IMR-90 (cell line): Measurements from ENCODE around the gene SPATA31D1. TPM values are rescaled to one million over a fixed set of nuclear protein-coding genes. Genes with fewer than 3 reads are reported as not detected.

ENCODE experiments used
- ATAC-seq: fragments of 200-7000 bp; cut with Tn5 transposase; 2 replicates; pipeline ENCODE4 v1.9.1; 2020; ENCODE audit warnings: low read depth, mild to moderate bottlenecking, moderate library complexity
- BruUV-seq: library from RNA; stranded (reverse); fragments of 400-500 nt; replicated peaks from 2 replicates; lab custom pipeline; 2021; lab: Mats Ljungman, UMichigan
- CTCF ChIA-PET: fragments of 300-600 bp; formaldehyde crosslinking; extraction: SDS; loops from one replicate; lab custom pipeline; 2021; ENCODE audit warnings: antibody characterized with exemption; lab: Yijun Ruan, JAX
- POLR2A ChIA-PET: fragments of 300-600 bp; sonication (Branson Sonifier 250); formaldehyde crosslinking; loops from one replicate; lab custom pipeline; 2022; ENCODE audit warnings: antibody characterized with exemption; ENCODE audit not compliant: unreplicated experiment; lab: Charles Lee
- DNase-seq: peaks from one replicate; pipeline ENCODE4 v3.0.0; 2013
- H2AFZ ChIP-seq: replicated peaks from 2 replicates; pipeline ENCODE3; 2013; ENCODE audit warnings: low read length, mild to moderate bottlenecking; ENCODE audit not compliant: poor library complexity
- H2AK5ac ChIP-seq: 2 replicates; pipeline ENCODE4 v1.6.1; 2013; ENCODE audit warnings: low read depth, low read length, inconsistent platforms
- H2AK9ac ChIP-seq: replicated peaks from 2 replicates; pipeline ENCODE3; 2013; ENCODE audit warnings: mild to moderate bottlenecking, low read depth, low read length, moderate library complexity; ENCODE audit not compliant: poor library complexity
- H2BK120ac ChIP-seq: 2 replicates; pipeline ENCODE4 v1.6.1; 2013; ENCODE audit warnings: low read depth, low read length, inconsistent platforms
- H2BK15ac ChIP-seq: 3 replicates; pipeline ENCODE4 v1.6.1; 2013; ENCODE audit warnings: low read depth, low read length, inconsistent platforms
- H2BK20ac ChIP-seq: 2 replicates; pipeline ENCODE4 v1.6.1; 2013; ENCODE audit warnings: low read depth, mild to moderate bottlenecking, inconsistent platforms, low read length, moderate library complexity
- H2BK5ac ChIP-seq: 2 replicates; pipeline ENCODE4 v1.6.1; 2013; ENCODE audit warnings: mild to moderate bottlenecking, low read depth, low read length, inconsistent platforms; ENCODE audit not compliant: poor library complexity, severe bottlenecking
- H3K14ac ChIP-seq: replicated peaks from 2 replicates; pipeline ENCODE4 v1.6.1; 2013; ENCODE audit warnings: low read depth, low read length, inconsistent platforms
- H3K18ac ChIP-seq: 2 replicates; pipeline ENCODE4 v1.6.1; 2013; ENCODE audit warnings: low read depth, low read length, control low read depth
- H3K23ac ChIP-seq: 2 replicates; pipeline ENCODE4 v1.6.1; 2013; ENCODE audit warnings: low read depth, low read length, inconsistent platforms
- H3K27ac ChIP-seq: 2 replicates; pipeline ENCODE4 v1.5.1; 2013; ENCODE audit warnings: mild to moderate bottlenecking, control low read depth, low read length; ENCODE audit not compliant: insufficient read depth
- H3K27me3 ChIP-seq: 2 replicates; pipeline ENCODE4 v1.6.1; 2013; ENCODE audit warnings: low read length; ENCODE audit not compliant: control insufficient read depth, insufficient read depth
- H3K36me3 ChIP-seq: 2 replicates; pipeline ENCODE4 v1.6.1; 2013; ENCODE audit warnings: low read length, mixed read lengths; ENCODE audit not compliant: control insufficient read depth, insufficient read depth
- H3K4ac ChIP-seq: 2 replicates; pipeline ENCODE4 v1.6.1; 2013; ENCODE audit warnings: low read depth, low read length, inconsistent platforms
- H3K4me1 ChIP-seq: 2 replicates; pipeline ENCODE4 v1.6.1; 2013; ENCODE audit warnings: low read length, mixed read lengths; ENCODE audit not compliant: control insufficient read depth, insufficient read depth
- H3K4me2 ChIP-seq: 2 replicates; pipeline ENCODE4 v1.6.1; 2013; ENCODE audit warnings: low read depth, mild to moderate bottlenecking, control low read depth, low read length, moderate library complexity
- H3K4me3 ChIP-seq: 2 replicates; pipeline ENCODE4 v1.5.1; 2013; ENCODE audit warnings: low read depth, mild to moderate bottlenecking, control low read depth, low read length, moderate library complexity; ENCODE audit not compliant: insufficient read depth
- H3K56ac ChIP-seq: 2 replicates; pipeline ENCODE4 v1.6.1; 2013; ENCODE audit warnings: low read length, inconsistent platforms; ENCODE audit not compliant: insufficient read depth; ENCODE audit errors: extremely low read depth
- H3K79me1 ChIP-seq, 2 experiments: 2 replicates each; pipeline ENCODE4 v1.6.1; 2013; ENCODE audit warnings: low read length in 2 of 2, inconsistent platforms in 1 of 2, low read depth in 1 of 2
- H3K9ac ChIP-seq: 2 replicates; pipeline ENCODE4 v1.6.1; 2013; ENCODE audit warnings: low read depth, low read length, control low read depth
- H3K9me1 ChIP-seq: 2 replicates; pipeline ENCODE4 v1.6.1; 2013; ENCODE audit warnings: low read length, inconsistent platforms; ENCODE audit not compliant: insufficient read depth
- H3K9me3 ChIP-seq: 2 replicates; pipeline ENCODE4 v1.6.1; 2013; ENCODE audit warnings: low read length; ENCODE audit not compliant: control insufficient read depth, insufficient read depth
- H4K20me1 ChIP-seq: 2 replicates; pipeline ENCODE4 v1.6.1; 2013; ENCODE audit warnings: low read length, inconsistent platforms; ENCODE audit not compliant: insufficient read depth
- H4K5ac ChIP-seq: 2 replicates; pipeline ENCODE4 v1.6.1; 2013; ENCODE audit warnings: mild to moderate bottlenecking, low read depth, low read length, control low read depth
- H4K8ac ChIP-seq, 2 experiments: 2 replicates each; pipeline ENCODE4 v1.6.1; 2013; ENCODE audit warnings: low read depth in 2 of 2, low read length in 2 of 2, control low read depth in 1 of 2, inconsistent platforms in 1 of 2
- H4K91ac ChIP-seq: 2 replicates; pipeline ENCODE4 v1.6.1; 2013; ENCODE audit warnings: low read depth, low read length, inconsistent platforms; ENCODE audit not compliant: insufficient read depth
- BHLHE40 ChIP-seq: fragments of 150-350 bp; IDR thresholded peaks from 2 replicates; pipeline ENCODE4 v1.6.1; 2016; ENCODE audit warnings: mild to moderate bottlenecking, low read depth, low read length
- CEBPB ChIP-seq: IDR thresholded peaks from 2 replicates; pipeline ENCODE4 v1.6.1; 2012; ENCODE audit warnings: low read depth, low read length, improper control_type of control experiment
- CHD1 ChIP-seq: IDR thresholded peaks from 2 replicates; pipeline ENCODE4 v1.6.1; 2012; ENCODE audit warnings: low read depth, low read length, improper control_type of control experiment
- FOS ChIP-seq: fragments of 150-350 bp; IDR thresholded peaks from 2 replicates; pipeline ENCODE4 v1.6.1; 2016; ENCODE audit warnings: low read depth, low read length
- MAFK ChIP-seq: IDR thresholded peaks from 2 replicates; pipeline ENCODE4 v1.6.1; 2012; ENCODE audit warnings: low read depth, low read length, improper control_type of control experiment
- MAZ ChIP-seq: IDR thresholded peaks from 2 replicates; pipeline ENCODE4 v1.6.1; 2012; ENCODE audit warnings: low read depth, mild to moderate bottlenecking, low read length, improper control_type of control experiment, moderate library complexity, borderline replicate concordance
- MXI1 ChIP-seq: IDR thresholded peaks from 2 replicates; pipeline ENCODE4 v1.6.1; 2012; ENCODE audit warnings: low read depth, mild to moderate bottlenecking, low read length, moderate library complexity, borderline replicate concordance
- NFE2L2 ChIP-seq: fragments of 150-350 bp; IDR thresholded peaks from 2 replicates; pipeline ENCODE4 v1.6.1; 2016; ENCODE audit warnings: low read depth, mild to moderate bottlenecking, low read length
- POLR2A ChIP-seq: IDR thresholded peaks from 2 replicates; pipeline ENCODE4 v1.6.1; 2012; ENCODE audit warnings: mild to moderate bottlenecking, low read depth, low read length
- RAD21 ChIP-seq: IDR thresholded peaks from 2 replicates; pipeline ENCODE4 v1.6.1; 2012; ENCODE audit warnings: low read length, improper control_type of control experiment
- RCOR1 ChIP-seq: IDR thresholded peaks from 2 replicates; pipeline ENCODE4 v1.6.1; 2012; ENCODE audit warnings: mild to moderate bottlenecking, low read length, improper control_type of control experiment; ENCODE audit not compliant: insufficient replicate concordance
- RFX5 ChIP-seq: IDR thresholded peaks from 2 replicates; pipeline ENCODE4 v1.8.0; 2012; ENCODE audit warnings: low read depth, mild to moderate bottlenecking, low read length, moderate library complexity
- SMC3 ChIP-seq: fragments of 150-350 bp; IDR thresholded peaks from 2 replicates; pipeline ENCODE4 v1.6.1; 2016; ENCODE audit warnings: low read depth, mild to moderate bottlenecking, antibody characterized with exemption, low read length, moderate library complexity
- dilution Hi-C: fragments of 300-500 bp; cut with HindIII; formaldehyde crosslinking; loops from one replicate; pipeline ENCODE4 v1.14.3; 2018; ENCODE audit warnings: low sequenced_read_pairs; ENCODE audit not compliant: unreplicated experiment
- in situ Hi-C: fragments of 300-500 bp; cut with MboI; formaldehyde crosslinking; loops from 3 replicates; pipeline ENCODE4 v1.14.3; 2019; ENCODE audit warnings: low sequenced_read_pairs, inconsistent platforms, mixed read lengths
- intact Hi-C: fragments of 100-400 bp; cut with micrococcal nuclease; formaldehyde crosslinking; loops from 2 replicates; pipeline ENCODE4 v1.10.0; 2022
- polyA plus RNA-seq, 3 experiments: library from polyadenylated mRNA; depleted of rRNA; stranded (reverse); fragments of >200 nt; gene quantifications; 2 replicates each; pipeline ENCODE4 v1.2.3, GENCODE V29; 2012; ENCODE audit warnings: low replicate concordance in 1 of 3
- total RNA-seq: library from RNA; depleted of rRNA; stranded (reverse); fragments of >200 nt; gene quantifications from 2 replicates; pipeline ENCODE4 v1.2.3, GENCODE V29; 2012
- TF ChIP-seq, protein P1 (sequence below): fragments of 150-350 bp; IDR thresholded peaks from 2 replicates; pipeline ENCODE4 v1.6.1; 2017; ENCODE audit warnings: mild to moderate bottlenecking, antibody characterized with exemption, low read length, low read depth
- TF ChIP-seq, protein P2 (sequence below): conservative IDR thresholded peaks from 2 replicates; pipeline ENCODE4 v1.5.1; 2012; ENCODE audit warnings: mild to moderate bottlenecking, low read depth, low read length, improper control_type of control experiment
- TF ChIP-seq, protein P3 (sequence below): fragments of 150-350 bp; IDR thresholded peaks from 2 replicates; pipeline ENCODE4 v1.6.1; 2016; ENCODE audit warnings: low read depth, mild to moderate bottlenecking, low read length, moderate library complexity, borderline replicate concordance

Gene SPATA31D1
- total and polyA plus RNA-seq, 2 of the 4 experiments (the other 2 are of a cell fraction), result not detected

DNA sequence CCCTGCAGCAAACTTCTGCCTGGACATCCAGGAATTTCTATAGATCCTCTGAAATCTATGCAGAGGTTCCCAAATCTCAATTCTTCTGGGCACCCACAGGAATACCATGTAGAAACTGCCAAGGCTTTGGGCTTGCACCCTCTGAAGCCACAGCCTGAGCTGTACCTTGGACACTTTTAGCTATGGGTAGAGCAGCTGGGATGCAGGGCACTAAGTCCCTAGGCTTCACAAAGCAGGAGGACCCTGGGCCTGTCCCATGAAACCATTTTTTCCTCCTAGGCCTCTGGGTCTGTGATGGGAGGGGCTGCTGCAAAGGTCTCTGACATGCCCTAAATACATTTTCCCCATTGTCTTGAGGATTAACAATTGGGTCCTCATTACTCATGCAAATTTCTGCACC, 32.9 kb upstream of the SPATA31D1 start:
- in situ Hi-C loops, result no loop called here
- no peak overlapping the region for H2BK120ac ChIP-seq
- H2BK15ac ChIP-seq, result no peak overlapping the region
- H4K5ac ChIP-seq, result no peak overlapping the region
- no peaks in the 10 kb centered on the region for H4K20me1 ChIP-seq
- no peak overlapping the region for H2BK20ac ChIP-seq
- H3K4ac ChIP-seq, result no peak overlapping the region
- DNase-seq, result no peak
- intact Hi-C loops, result no loop called here
- no peak overlapping the region for H3K14ac ChIP-seq
- no peaks in the 10 kb centered on the region for H3K79me1 ChIP-seq
- no peaks in the 10 kb centered on the region for H3K4me1 ChIP-seq
- H3K4me2 ChIP-seq, result no peak overlapping the region
- H4K91ac ChIP-seq, result no peak overlapping the region
- no peak overlapping the region for H2BK5ac ChIP-seq
- no peak overlapping the region for H3K23ac ChIP-seq
- H3K9ac ChIP-seq, result no peak overlapping the region
- H3K27me3 ChIP-seq, result no peaks in the 10 kb centered on the region; the same call in 1 of the 2 replicates
- H4K8ac ChIP-seq, result no peak overlapping the region
- H3K27ac ChIP-seq, result no peak overlapping the region
- no peak overlapping the region for H2AFZ ChIP-seq
- CTCF ChIA-PET, result no interaction called here
- no peak overlapping the region for H2AK9ac ChIP-seq
- no peak overlapping the region for H3K4me3 ChIP-seq
- POLR2A ChIA-PET, result no interaction called here
- TF ChIP-seq SMC3 (no peak), MAFK (no peak), NFE2L2 (no peak), BHLHE40 (no peak), RCOR1 (no peak), CEBPB (no peak), FOS (no peak), RFX5 (no peak), POLR2A (no peak), MAZ (no peak), MXI1 (no peak), CHD1 (no peak), RAD21 (no peak)
- TF ChIP-seq, protein P1, sequence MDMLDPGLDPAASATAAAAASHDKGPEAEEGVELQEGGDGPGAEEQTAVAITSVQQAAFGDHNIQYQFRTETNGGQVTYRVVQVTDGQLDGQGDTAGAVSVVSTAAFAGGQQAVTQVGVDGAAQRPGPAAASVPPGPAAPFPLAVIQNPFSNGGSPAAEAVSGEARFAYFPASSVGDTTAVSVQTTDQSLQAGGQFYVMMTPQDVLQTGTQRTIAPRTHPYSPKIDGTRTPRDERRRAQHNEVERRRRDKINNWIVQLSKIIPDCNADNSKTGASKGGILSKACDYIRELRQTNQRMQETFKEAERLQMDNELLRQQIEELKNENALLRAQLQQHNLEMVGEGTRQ, result no peak
- TF ChIP-seq, protein P2, sequence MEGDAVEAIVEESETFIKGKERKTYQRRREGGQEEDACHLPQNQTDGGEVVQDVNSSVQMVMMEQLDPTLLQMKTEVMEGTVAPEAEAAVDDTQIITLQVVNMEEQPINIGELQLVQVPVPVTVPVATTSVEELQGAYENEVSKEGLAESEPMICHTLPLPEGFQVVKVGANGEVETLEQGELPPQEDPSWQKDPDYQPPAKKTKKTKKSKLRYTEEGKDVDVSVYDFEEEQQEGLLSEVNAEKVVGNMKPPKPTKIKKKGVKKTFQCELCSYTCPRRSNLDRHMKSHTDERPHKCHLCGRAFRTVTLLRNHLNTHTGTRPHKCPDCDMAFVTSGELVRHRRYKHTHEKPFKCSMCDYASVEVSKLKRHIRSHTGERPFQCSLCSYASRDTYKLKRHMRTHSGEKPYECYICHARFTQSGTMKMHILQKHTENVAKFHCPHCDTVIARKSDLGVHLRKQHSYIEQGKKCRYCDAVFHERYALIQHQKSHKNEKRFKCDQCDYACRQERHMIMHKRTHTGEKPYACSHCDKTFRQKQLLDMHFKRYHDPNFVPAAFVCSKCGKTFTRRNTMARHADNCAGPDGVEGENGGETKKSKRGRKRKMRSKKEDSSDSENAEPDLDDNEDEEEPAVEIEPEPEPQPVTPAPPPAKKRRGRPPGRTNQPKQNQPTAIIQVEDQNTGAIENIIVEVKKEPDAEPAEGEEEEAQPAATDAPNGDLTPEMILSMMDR, result no peak
- TF ChIP-seq, protein P3, sequence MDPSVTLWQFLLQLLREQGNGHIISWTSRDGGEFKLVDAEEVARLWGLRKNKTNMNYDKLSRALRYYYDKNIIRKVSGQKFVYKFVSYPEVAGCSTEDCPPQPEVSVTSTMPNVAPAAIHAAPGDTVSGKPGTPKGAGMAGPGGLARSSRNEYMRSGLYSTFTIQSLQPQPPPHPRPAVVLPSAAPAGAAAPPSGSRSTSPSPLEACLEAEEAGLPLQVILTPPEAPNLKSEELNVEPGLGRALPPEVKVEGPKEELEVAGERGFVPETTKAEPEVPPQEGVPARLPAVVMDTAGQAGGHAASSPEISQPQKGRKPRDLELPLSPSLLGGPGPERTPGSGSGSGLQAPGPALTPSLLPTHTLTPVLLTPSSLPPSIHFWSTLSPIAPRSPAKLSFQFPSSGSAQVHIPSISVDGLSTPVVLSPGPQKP, result no peak
- no peak overlapping the region for H2AK5ac ChIP-seq
- no peak overlapping the region for H3K18ac ChIP-seq
- no peak overlapping the region for H3K56ac ChIP-seq
- no peaks in the 10 kb centered on the region for H3K36me3 ChIP-seq
- H3K9me3 ChIP-seq, result peaks cover 7% of the 10 kb centered on the region
- BruUV-seq, result no TSS peak
- ATAC-seq, result no peak
- dilution Hi-C loops, result no loop called here
- H3K9me1 ChIP-seq, result no peaks in the 10 kb centered on the region
